Testis (tissue), 2 donors: ENCODE data around the gene ITGB2.

Experiments
- POLR2A ChIP-seq: fragments of 450-650 bp; IDR thresholded peaks from one replicate; pipeline ENCODE4 v1.6.1; 2017; ENCODE audit warnings: antibody characterized with exemption, mild to moderate bottlenecking, moderate library complexity
- TF ChIP-seq, protein P1 (sequence below), 3 experiments: fragments of 450-650 bp in 2 of 3; fragments of 200-600 bp in 1 of 3; sonication (generic) in 1 of 3; IDR thresholded peaks; one replicate each; pipeline ENCODE4 v1.5.1; 2016 to 2019; ENCODE audit warnings: antibody characterized with exemption in 3 of 3, mild to moderate bottlenecking in 2 of 3, moderate library complexity in 1 of 3

DNA sequence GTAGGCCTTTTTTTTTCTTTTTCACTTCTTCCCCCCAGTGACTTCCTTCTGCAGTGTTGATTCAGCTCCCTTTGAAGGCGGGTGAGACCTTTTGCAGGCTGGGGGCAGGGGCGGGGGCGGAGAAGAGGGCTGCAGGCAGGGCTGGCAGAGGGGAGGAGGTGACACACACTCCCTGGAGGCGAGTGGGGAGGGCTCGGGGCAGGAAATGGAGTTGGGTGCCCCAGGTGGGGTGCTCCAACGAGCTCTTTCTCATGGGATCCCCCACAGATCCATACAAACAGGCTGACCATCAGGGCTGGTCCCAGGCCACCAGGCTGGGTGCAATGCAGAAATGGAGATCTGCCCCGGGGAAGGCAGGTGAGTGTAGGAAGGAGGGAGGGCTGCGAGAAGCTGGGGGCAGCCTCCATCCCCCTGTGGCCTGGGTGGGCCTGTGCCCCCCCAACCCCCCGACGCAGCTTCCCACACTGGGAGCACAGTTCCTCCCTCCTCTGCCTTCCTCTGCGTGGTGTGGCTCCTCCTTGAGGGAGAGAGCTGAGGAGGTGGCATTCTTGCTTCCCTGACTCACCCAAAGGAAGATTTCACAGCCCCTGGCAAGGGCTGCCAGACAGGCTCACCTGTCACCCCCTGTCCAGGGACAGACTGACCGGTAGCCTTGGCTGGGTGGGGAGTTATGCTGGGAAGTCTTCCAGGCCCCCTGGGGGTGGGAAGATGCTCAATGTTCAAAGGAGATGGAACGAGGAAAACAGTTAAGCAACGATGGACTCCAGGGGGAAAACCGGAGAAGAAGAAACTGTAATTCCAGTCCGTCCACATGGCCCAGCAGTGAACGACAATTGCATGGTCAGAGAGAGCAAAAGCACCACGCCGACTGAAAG lies 7.1 kb upstream of the ITGB2 start:
- TF ChIP-seq, protein P1, sequence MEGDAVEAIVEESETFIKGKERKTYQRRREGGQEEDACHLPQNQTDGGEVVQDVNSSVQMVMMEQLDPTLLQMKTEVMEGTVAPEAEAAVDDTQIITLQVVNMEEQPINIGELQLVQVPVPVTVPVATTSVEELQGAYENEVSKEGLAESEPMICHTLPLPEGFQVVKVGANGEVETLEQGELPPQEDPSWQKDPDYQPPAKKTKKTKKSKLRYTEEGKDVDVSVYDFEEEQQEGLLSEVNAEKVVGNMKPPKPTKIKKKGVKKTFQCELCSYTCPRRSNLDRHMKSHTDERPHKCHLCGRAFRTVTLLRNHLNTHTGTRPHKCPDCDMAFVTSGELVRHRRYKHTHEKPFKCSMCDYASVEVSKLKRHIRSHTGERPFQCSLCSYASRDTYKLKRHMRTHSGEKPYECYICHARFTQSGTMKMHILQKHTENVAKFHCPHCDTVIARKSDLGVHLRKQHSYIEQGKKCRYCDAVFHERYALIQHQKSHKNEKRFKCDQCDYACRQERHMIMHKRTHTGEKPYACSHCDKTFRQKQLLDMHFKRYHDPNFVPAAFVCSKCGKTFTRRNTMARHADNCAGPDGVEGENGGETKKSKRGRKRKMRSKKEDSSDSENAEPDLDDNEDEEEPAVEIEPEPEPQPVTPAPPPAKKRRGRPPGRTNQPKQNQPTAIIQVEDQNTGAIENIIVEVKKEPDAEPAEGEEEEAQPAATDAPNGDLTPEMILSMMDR (IDR thresholded peaks at IDR 0.05), result no peak
- no peak for TF ChIP-seq POLR2A
